Upper lobe of left lung (tissue), 6 donors: ENCODE measurements around the gene DHFR2. TPM values are rescaled to one million over a fixed set of nuclear protein-coding genes. Genes with fewer than 3 reads are reported as not detected.

Experiments
- ATAC-seq, 2 donors: fragments of 200-7000 bp; cut with Tn5 transposase; one replicate each; pipeline ENCODE4 v1.9.1; 2022; ENCODE audit warnings: mild to moderate bottlenecking in 2 of 2, moderate library complexity in 2 of 2; ENCODE audit not compliant: low FRiP score in 2 of 2
- DNase-seq, 2 donors: peaks; one replicate each; pipeline ENCODE4 v3.0.0-alpha.2; 2019 to 2020
- H3K27ac ChIP-seq, 4 donors: fragments of 200-600 bp; sonication (generic); one replicate each; pipeline ENCODE4 v1.5.1; 2016 to 2019
- H3K27me3 ChIP-seq, 4 donors: fragments of 200-600 bp; sonication (generic); one replicate each; pipeline ENCODE4 v1.5.1; 2017 to 2019
- H3K36me3 ChIP-seq, 4 donors: fragments of 200-600 bp; sonication (generic); one replicate each; pipeline ENCODE4 v1.5.1; 2016 to 2019
- H3K4me1 ChIP-seq, 4 donors: fragments of 200-600 bp; sonication (generic); one replicate each; pipeline ENCODE4 v1.5.1; 2018 to 2019
- H3K4me3 ChIP-seq, 4 donors: fragments of 200-600 bp; sonication (generic); one replicate each; pipeline ENCODE4 v1.5.1; 2017 to 2019; ENCODE audit warnings: mild to moderate bottlenecking in 2 of 4, moderate library complexity in 1 of 4
- H3K9me3 ChIP-seq, 4 donors: fragments of 200-600 bp; sonication (generic); one replicate each; pipeline ENCODE4 v1.5.1; 2018 to 2019
- EP300 ChIP-seq, 4 donors: sonication (generic); formaldehyde crosslinking; IDR thresholded peaks; one replicate each; pipeline ENCODE4 v1.5.1; 2017; ENCODE audit warnings: antibody characterized with exemption in 4 of 4, control low read depth in 2 of 4
- POLR2A ChIP-seq, 4 donors: fragments of 450-650 bp; IDR thresholded peaks; one replicate each; pipeline ENCODE4 v1.5.1; 2016 to 2017; ENCODE audit warnings: antibody characterized with exemption in 4 of 4, mild to moderate bottlenecking in 2 of 4
- POLR2AphosphoS5 ChIP-seq, 2 donors: sonication (generic); formaldehyde crosslinking; IDR thresholded peaks; one replicate each; pipeline ENCODE4 v1.5.1; 2017; ENCODE audit warnings: antibody characterized with exemption in 2 of 2
- WGBS, 2 donors: methylation state at CpG; one replicate each; pipeline ENCODE4 v1.1.5; 2017 to 2018; 5-methylcytosine and 5-hydroxymethylcytosine counted together
- total RNA-seq, 6 donors: library from RNA; depleted of rRNA in 4 of 6; stranded (reverse); fragments of >200 nt in 4 of 6; gene quantifications; one replicate each; pipeline versions ENCODE4 v1.1.0 to v1.2.1, GENCODE V29; 2016 to 2021
- TF ChIP-seq, protein P1 (sequence below), 6 experiments: fragments of 450-650 bp in 4 of 6; fragments of 200-600 bp in 2 of 6; sonication (generic) in 2 of 6; IDR thresholded peaks; one replicate each; pipeline ENCODE4 v1.5.1; 2016 to 2019; ENCODE audit warnings: antibody characterized with exemption in 6 of 6
- donor health status: DM: no; HTN: no; CAD: no; lungs with moderate emphysema.
- donor health status: DM: no; HTN: yes; CAD: no; lungs with severe emphysema.

The DHFR2 gene
- total RNA-seq, 6 donors from 2014 or later, result 2.7 to 7.9 (median 5.3) TPM

DNA sequence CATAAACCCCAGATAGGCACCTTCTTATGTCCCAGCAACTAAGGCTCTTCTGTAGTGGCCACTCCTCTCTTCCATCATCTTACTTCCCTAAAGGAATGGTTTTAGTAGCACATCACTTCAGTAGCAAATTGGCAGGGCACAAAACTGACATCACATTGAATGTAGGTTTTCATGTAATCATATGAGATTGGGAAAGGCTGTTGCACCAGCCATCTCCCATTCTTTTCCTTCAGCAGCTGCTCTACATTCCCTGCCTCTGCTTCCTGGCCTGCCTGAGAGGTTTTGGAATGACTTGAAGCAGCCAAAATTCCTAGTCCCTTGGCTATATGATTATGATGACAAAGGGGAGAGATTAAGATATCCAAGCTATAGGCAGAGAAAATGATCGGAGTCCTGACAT is 36.6 kb upstream of the DHFR2 start:
- Histone ChIP-seq H3K36me3 (peaks cover 5 to 75% (median 28%) of the 10 kb centered on the region in 4 donors), H3K27ac (no peak overlapping the region), H3K4me1 (no peaks in the 10 kb centered on the region), H3K9me3 (no peaks in the 10 kb centered on the region), H3K27me3 (no peaks in the 10 kb centered on the region), H3K4me3 (no peak overlapping the region)
- WGBS, 2 donors, result 90 to 91% methylated on average over 1 of the region's 1 CpG
- ATAC-seq (no peak), DNase-seq (no peak)
- TF ChIP-seq, protein P1, sequence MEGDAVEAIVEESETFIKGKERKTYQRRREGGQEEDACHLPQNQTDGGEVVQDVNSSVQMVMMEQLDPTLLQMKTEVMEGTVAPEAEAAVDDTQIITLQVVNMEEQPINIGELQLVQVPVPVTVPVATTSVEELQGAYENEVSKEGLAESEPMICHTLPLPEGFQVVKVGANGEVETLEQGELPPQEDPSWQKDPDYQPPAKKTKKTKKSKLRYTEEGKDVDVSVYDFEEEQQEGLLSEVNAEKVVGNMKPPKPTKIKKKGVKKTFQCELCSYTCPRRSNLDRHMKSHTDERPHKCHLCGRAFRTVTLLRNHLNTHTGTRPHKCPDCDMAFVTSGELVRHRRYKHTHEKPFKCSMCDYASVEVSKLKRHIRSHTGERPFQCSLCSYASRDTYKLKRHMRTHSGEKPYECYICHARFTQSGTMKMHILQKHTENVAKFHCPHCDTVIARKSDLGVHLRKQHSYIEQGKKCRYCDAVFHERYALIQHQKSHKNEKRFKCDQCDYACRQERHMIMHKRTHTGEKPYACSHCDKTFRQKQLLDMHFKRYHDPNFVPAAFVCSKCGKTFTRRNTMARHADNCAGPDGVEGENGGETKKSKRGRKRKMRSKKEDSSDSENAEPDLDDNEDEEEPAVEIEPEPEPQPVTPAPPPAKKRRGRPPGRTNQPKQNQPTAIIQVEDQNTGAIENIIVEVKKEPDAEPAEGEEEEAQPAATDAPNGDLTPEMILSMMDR (IDR thresholded peaks at IDR 0.05), result no peak
- TF ChIP-seq POLR2A (IDR thresholded peaks at IDR 0.05), result no peak

DNA sequence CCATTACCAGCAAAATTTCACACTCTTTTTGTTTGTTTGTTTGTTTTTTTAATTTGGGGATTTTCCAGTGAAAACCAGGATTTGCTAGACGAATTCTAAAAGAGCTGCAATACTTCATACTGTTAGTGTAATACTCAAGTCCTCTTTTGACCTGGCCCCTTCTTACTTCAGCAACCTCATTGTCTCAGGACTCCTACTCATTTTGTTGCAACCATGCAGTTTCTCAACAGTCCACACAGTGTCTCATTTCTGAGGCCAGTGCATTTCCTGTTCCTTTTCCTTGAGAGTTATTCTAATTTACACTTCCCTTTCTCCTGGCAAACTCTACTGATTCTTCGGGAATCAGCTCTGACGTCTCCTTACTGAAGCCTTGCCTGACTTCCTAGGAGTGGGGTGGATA is 35.7 kb upstream of the DHFR2 start:
- Histone ChIP-seq H3K4me3 (no peak overlapping the region), H3K4me1 (no peaks in the 10 kb centered on the region), H3K27ac (no peak overlapping the region), H3K36me3 (peaks cover 5 to 70% (median 30%) of the 10 kb centered on the region in 4 donors), H3K27me3 (no peaks in the 10 kb centered on the region), H3K9me3 (no peaks in the 10 kb centered on the region)
- TF ChIP-seq EP300 (IDR thresholded peaks at IDR 0.05) (no peak), POLR2A (IDR thresholded peaks at IDR 0.05) (no peak), POLR2AphosphoS5 (IDR thresholded peaks at IDR 0.05) (no peak)
- TF ChIP-seq, protein P1 (IDR thresholded peaks at IDR 0.05), result no peak
- DNase-seq, result peak in 1 of 2 donors; percentile 35
- WGBS, 2 donors, result 44 to 63% methylated on average over 3 of the region's 3 CpGs
- peak in 1 of 2 donors; percentile 53 for ATAC-seq

DNA sequence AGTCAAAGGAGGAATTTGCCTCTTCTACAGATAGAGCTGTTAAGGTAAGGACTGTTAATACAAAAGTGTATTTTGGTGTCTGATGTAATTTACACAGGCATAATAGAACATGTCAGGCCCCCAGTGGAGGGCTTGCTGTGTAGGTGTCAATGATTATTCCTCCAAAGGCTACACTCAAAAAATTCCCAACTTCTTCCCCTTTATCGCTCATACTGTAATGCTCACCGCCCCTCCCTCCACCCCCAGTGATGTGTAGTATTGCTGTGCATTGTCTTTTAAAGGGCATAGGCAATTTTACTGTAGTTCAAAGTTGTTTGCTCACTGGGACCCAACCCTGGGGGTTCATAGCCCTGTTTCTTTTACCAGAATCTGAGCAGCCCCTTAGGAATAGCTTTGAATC is 32.4 kb upstream of the DHFR2 start:
- H3K36me3 ChIP-seq, result peaks cover 5 to 52% (median 28%) of the 10 kb centered on the region in 4 donors
- WGBS, 2 donors, result 90 to 97% methylated on average over 2 of the region's 2 CpGs
- TF ChIP-seq, protein P1 (IDR thresholded peaks at IDR 0.05), result no peak
- TF ChIP-seq EP300 (IDR thresholded peaks at IDR 0.05), result no peak
- TF ChIP-seq POLR2A (IDR thresholded peaks at IDR 0.05), result no peak

DNA sequence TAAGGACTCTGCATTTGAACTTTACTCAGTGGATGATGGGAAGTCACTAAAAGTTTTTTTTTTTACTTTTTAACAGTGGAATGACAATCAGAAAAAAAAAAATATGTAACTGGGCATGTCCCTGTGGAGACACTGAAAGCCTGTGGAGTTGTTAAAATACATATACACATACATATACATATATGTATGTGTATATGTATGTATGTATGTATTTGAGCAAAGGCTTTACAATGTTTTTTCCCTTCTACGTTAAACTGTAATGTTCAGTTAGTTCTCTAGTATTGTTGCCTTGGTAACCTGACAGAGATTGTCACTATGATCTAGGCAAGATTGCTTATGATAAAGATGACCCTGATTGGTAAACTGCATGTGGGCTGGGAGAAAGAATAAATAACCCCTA is 30.4 kb upstream of the DHFR2 start:
- H3K27ac ChIP-seq, result no peak overlapping the region
- no peaks in the 10 kb centered on the region for H3K9me3 ChIP-seq
- WGBS, 2 donors, result 88 to 90% methylated on average over 1 of the region's 1 CpG
- ATAC-seq, result no peak
- no peaks in the 10 kb centered on the region for H3K27me3 ChIP-seq
- TF ChIP-seq POLR2AphosphoS5 (IDR thresholded peaks at IDR 0.05) (no peak), EP300 (IDR thresholded peaks at IDR 0.05) (no peak), POLR2A (IDR thresholded peaks at IDR 0.05) (no peak)
- TF ChIP-seq, protein P1 (IDR thresholded peaks at IDR 0.05), result no peak
- DNase-seq, result no peak
- H3K36me3 ChIP-seq, result peaks cover 5 to 46% (median 25%) of the 10 kb centered on the region in 4 donors
- no peak overlapping the region for H3K4me3 ChIP-seq
- no peaks in the 10 kb centered on the region for H3K4me1 ChIP-seq

More for the DNA sequence above, 32.4 kb upstream of the DHFR2 start:
- Histone ChIP-seq H3K9me3 (no peaks in the 10 kb centered on the region), H3K4me1 (no peaks in the 10 kb centered on the region), H3K27me3 (no peaks in the 10 kb centered on the region), H3K4me3 (no peak overlapping the region), H3K27ac (no peak overlapping the region)
- no peak for ATAC-seq
- DNase-seq, result no peak

DNA sequence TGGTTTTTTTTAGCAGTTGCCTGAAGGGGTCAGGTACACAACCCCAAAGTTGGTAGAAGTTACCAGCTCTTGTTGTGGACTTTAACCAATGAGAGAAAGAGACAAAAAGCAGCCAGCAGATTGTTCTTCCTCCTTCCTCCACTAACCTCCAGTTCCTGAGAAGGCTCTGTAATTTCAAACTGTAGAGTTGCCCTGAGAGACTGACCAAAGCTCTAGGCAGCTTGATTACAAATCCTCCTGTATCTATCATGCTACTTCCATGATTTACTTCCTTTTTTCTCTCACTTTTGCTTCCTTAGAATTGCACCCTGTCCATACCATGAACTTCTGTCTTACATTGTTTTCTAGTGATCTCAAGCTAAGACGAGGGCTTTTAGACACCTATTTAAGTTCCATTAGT is 29.4 kb upstream of the DHFR2 start:
- H3K4me3 ChIP-seq, result no peak overlapping the region
- H3K27ac ChIP-seq, result no peak overlapping the region
- no peaks in the 10 kb centered on the region for H3K27me3 ChIP-seq
- ATAC-seq (peak in 1 of 2 donors; percentile 54), DNase-seq (no peak)
- H3K9me3 ChIP-seq, result no peaks in the 10 kb centered on the region
- 86 to 88% methylated on average over 1 of the region's 1 CpG for WGBS, 2 donors
- TF ChIP-seq POLR2AphosphoS5 (IDR thresholded peaks at IDR 0.05) (no peak), POLR2A (IDR thresholded peaks at IDR 0.05) (no peak), EP300 (IDR thresholded peaks at IDR 0.05) (no peak)
- TF ChIP-seq, protein P1 (IDR thresholded peaks at IDR 0.05), result no peak
- peaks cover 5 to 38% (median 24%) of the 10 kb centered on the region in 4 donors for H3K36me3 ChIP-seq
- H3K4me1 ChIP-seq, result no peaks in the 10 kb centered on the region
